HepG2 (cell line): ENCODE measurements around the gene LAMA5. TPM values are rescaled to one million over a fixed set of nuclear protein-coding genes. Genes with fewer than 3 reads are reported as not detected.

Source experiments
- CEBPB ChIP-seq: IDR thresholded peaks from 2 replicates; pipeline ENCODE4 v1.6.1; 2011; ENCODE audit warnings: low read depth, low read length, improper control_type of control experiment, borderline replicate concordance
- CEBPG ChIP-seq: IDR thresholded peaks from 2 replicates; pipeline ENCODE4 v1.6.1; 2016
- DBP ChIP-seq: sonication (generic); formaldehyde crosslinking; IDR thresholded peaks from 2 replicates; pipeline ENCODE4 v1.4.0; 2020; ENCODE audit warnings: missing genetic modification reagents; ENCODE audit errors: not compliant biosample characterization
- DRAP1 ChIP-seq: IDR thresholded peaks from 2 replicates; pipeline ENCODE4 v1.6.1; 2016; ENCODE audit warnings: missing genetic modification reagents, missing compliant biosample characterization
- FLYWCH1 ChIP-seq: sonication (generic); formaldehyde crosslinking; IDR thresholded peaks from 2 replicates; pipeline ENCODE4 v1.8.1; 2023; ENCODE audit warnings: mild to moderate bottlenecking, missing genetic modification reagents
- FOSL1 ChIP-seq: sonication (generic); formaldehyde crosslinking; IDR thresholded peaks from 2 replicates; pipeline ENCODE4 v1.9.0; 2021; ENCODE audit warnings: missing genetic modification reagents, borderline replicate concordance
- FOXA1 ChIP-seq, 2 experiments: fragments of 450-650 bp in 1 of 2; sonication (generic) in 1 of 2; formaldehyde crosslinking in 1 of 2; IDR thresholded peaks; 2 replicates each; pipeline versions ENCODE4 v1.4.0 to v1.6.1; 2016 to 2020; ENCODE audit warnings: missing genetic modification reagents in 1 of 2
- GATA4 ChIP-seq: sonication (generic); IDR thresholded peaks from 2 replicates; pipeline ENCODE4 v1.6.1; 2016; ENCODE audit warnings: antibody characterized with exemption, low read depth, borderline replicate concordance
- KLF12 ChIP-seq: sonication (generic); formaldehyde crosslinking; IDR thresholded peaks from 2 replicates; pipeline ENCODE4 v1.4.0; 2020; ENCODE audit warnings: missing genetic modification reagents, borderline replicate concordance
- KLF15 ChIP-seq: sonication (generic); formaldehyde crosslinking; IDR thresholded peaks from 2 replicates; pipeline ENCODE4 v1.8.1; 2023; ENCODE audit warnings: borderline replicate concordance, mild to moderate bottlenecking, inconsistent platforms, missing genetic modification reagents, mixed read lengths
- KLF16 ChIP-seq, 2 experiments: sonication (generic) in 1 of 2; formaldehyde crosslinking in 1 of 2; IDR thresholded peaks; 2 replicates each; pipeline versions ENCODE4 v1.6.1 to v1.8.0; 2016 to 2023; ENCODE audit warnings: missing genetic modification reagents in 2 of 2, missing compliant biosample characterization in 1 of 2
- NR1H2 ChIP-seq: sonication (generic); formaldehyde crosslinking; IDR thresholded peaks from 2 replicates; pipeline ENCODE4 v1.8.1; 2022; ENCODE audit warnings: low read depth, missing genetic modification reagents, borderline replicate concordance
- NR2F6 ChIP-seq, 2 experiments: IDR thresholded peaks; 2 replicates each; pipeline ENCODE4 v1.6.1; 2016; ENCODE audit warnings: antibody characterized with exemption in 1 of 2, mild to moderate bottlenecking in 1 of 2
- RAD21 ChIP-seq: fragments of 450-650 bp; formaldehyde crosslinking; IDR thresholded peaks from 2 replicates; pipeline ENCODE4 v1.5.0; 2020; ENCODE audit warnings: mild to moderate bottlenecking
- RBAK ChIP-seq: sonication (generic); formaldehyde crosslinking; IDR thresholded peaks from 2 replicates; pipeline ENCODE4 v1.5.1; 2020; ENCODE audit warnings: mild to moderate bottlenecking, missing genetic modification reagents
- RXRA ChIP-seq: sonication (generic); formaldehyde crosslinking; IDR thresholded peaks from 2 replicates; pipeline ENCODE4 v1.5.1; 2020; ENCODE audit warnings: missing genetic modification reagents
- SMAD3 ChIP-seq: sonication (generic); formaldehyde crosslinking; IDR thresholded peaks from 2 replicates; pipeline ENCODE4 v1.4.0; 2020; ENCODE audit warnings: missing genetic modification reagents
- TBX2 ChIP-seq: sonication (generic); formaldehyde crosslinking; IDR thresholded peaks from 2 replicates; pipeline ENCODE4 v1.5.0; 2020; ENCODE audit warnings: missing genetic modification reagents, mild to moderate bottlenecking, borderline replicate concordance
- TGIF2 ChIP-seq: IDR thresholded peaks from 2 replicates; pipeline ENCODE4 v1.6.1; 2016; ENCODE audit warnings: control low read depth, missing compliant biosample characterization
- ZBTB39 ChIP-seq: sonication (generic); formaldehyde crosslinking; IDR thresholded peaks from 2 replicates; pipeline ENCODE4 v1.5.0; 2020; ENCODE audit warnings: missing genetic modification reagents
- ZKSCAN8 ChIP-seq: IDR thresholded peaks from 2 replicates; pipeline ENCODE4 v1.6.1; 2016; ENCODE audit warnings: borderline replicate concordance, missing genetic modification reagents, missing compliant biosample characterization
- ZNF468 ChIP-seq: sonication (generic); formaldehyde crosslinking; IDR thresholded peaks from 2 replicates; pipeline ENCODE4 v1.8.0; 2022; ENCODE audit warnings: mild to moderate bottlenecking, moderate library complexity, missing genetic modification reagents
- ZNF766 ChIP-seq: sonication (generic); formaldehyde crosslinking; IDR thresholded peaks from 2 replicates; pipeline ENCODE4 v1.5.0; 2020; ENCODE audit warnings: missing genetic modification reagents, borderline replicate concordance
- ZSCAN31 ChIP-seq: sonication (generic); formaldehyde crosslinking; IDR thresholded peaks from 2 replicates; pipeline ENCODE4 v1.5.0; 2020; ENCODE audit warnings: low read depth, mild to moderate bottlenecking, missing genetic modification reagents
- polyA plus RNA-seq, 8 experiments: library from polyadenylated mRNA; depleted of rRNA in 3 of 8; stranded (reverse) in 7 of 8; unstranded in 1 of 8; fragments of >200 nt; fragmentation: Illumina TruSeq in 4 of 8; extraction: Trizol in 4 of 8; gene quantifications; 2 replicates each; pipeline versions ENCODE4 v1.2.1 to v1.2.3, GENCODE V29; 2011 to 2016; ENCODE audit warnings: low read depth in 4 of 8, missing spikeins in 1 of 8, mixed read lengths in 1 of 8; ENCODE audit not compliant: insufficient read depth in 1 of 8
- total RNA-seq, 5 experiments: library from RNA; depleted of rRNA; stranded (reverse); fragments of >200 nt; fragmentation: Illumina TruSeq; extraction: Trizol; gene quantifications; 2 replicates each; pipeline ENCODE4 v1.2.3, GENCODE V29; 2016; ENCODE audit warnings: low read depth in 1 of 5
- TF ChIP-seq, protein P1 (sequence below): sonication (generic); formaldehyde crosslinking; IDR thresholded peaks from 2 replicates; pipeline ENCODE4 v1.5.1; 2020; ENCODE audit warnings: missing genetic modification reagents, mild to moderate bottlenecking, borderline replicate concordance

The LAMA5 gene
- total and polyA plus RNA-seq, 2 of the 13 experiments (the other 11 are each of a cell fraction or from before 2014, with no cell fraction given), result 21.0 to 44.7 TPM

- TF ChIP-seq FOSL1 (CRISPR knock-in tag), result peak; percentile 11; the same call in 1 of the 2 replicates
- 0 out of 2 replicates have a peak, but pooled peaks have one; percentile 42 for TF ChIP-seq GATA4
- 0 out of 2 replicates have a peak, but pooled peaks have one; percentile 11 for TF ChIP-seq FLYWCH1
- TF ChIP-seq CEBPG (CRISPR knock-in tag), result peak; percentile 84
- TF ChIP-seq ZSCAN31 (CRISPR knock-in tag), result peak; percentile 79
- TF ChIP-seq ZNF468 (CRISPR knock-in tag), result 0 out of 2 replicates have a peak, but pooled peaks have one; percentile 60
- TF ChIP-seq TGIF2, result peak; percentile 53; the same call in 1 of the 2 replicates
- no peak for TF ChIP-seq NR1H2
- peak; percentile 74 for TF ChIP-seq RXRA (CRISPR knock-in tag)
- TF ChIP-seq ZBTB39 (CRISPR knock-in tag), result 0 out of 2 replicates have a peak, but pooled peaks have one; percentile 49
- 0 out of 2 replicates have a peak, but pooled peaks have one; percentile 2 for TF ChIP-seq SMAD3 (CRISPR knock-in tag)
- peak; percentile 78 for TF ChIP-seq NR2F6 (IDR thresholded peaks at IDR 0.05)
- peak; percentile 75 for TF ChIP-seq NR2F6 (CRISPR knock-in tag; IDR thresholded peaks at IDR 0.05)
- TF ChIP-seq DRAP1 (CRISPR knock-in tag), result peak; percentile 9; the same call in 1 of the 2 replicates
- TF ChIP-seq DBP, result peak; percentile 96
- TF ChIP-seq RBAK (CRISPR knock-in tag), result no peak
- no peak for TF ChIP-seq FOXA1 (IDR thresholded peaks at IDR 0.05)
- no peak for TF ChIP-seq FOXA1 (CRISPR knock-in tag; IDR thresholded peaks at IDR 0.05)
- TF ChIP-seq CEBPB, result peak; percentile 65; the same call in 1 of the 2 replicates
- TF ChIP-seq KLF15 (CRISPR knock-in tag), result no peak
- no peak for TF ChIP-seq ZNF766 (CRISPR knock-in tag)
- TF ChIP-seq KLF12 (CRISPR knock-in tag), result 0 out of 2 replicates have a peak, but pooled peaks have one; percentile 29
- TF ChIP-seq TBX2 (CRISPR knock-in tag), result peak; percentile 21; the same call in 1 of the 2 replicates
- TF ChIP-seq KLF16 (CRISPR knock-in tag; IDR thresholded peaks at IDR 0.05), result 0 out of 4 replicates have a peak, but pooled peaks of 1 of the 2 experiments have one; percentile 25
- TF ChIP-seq, protein P1, sequence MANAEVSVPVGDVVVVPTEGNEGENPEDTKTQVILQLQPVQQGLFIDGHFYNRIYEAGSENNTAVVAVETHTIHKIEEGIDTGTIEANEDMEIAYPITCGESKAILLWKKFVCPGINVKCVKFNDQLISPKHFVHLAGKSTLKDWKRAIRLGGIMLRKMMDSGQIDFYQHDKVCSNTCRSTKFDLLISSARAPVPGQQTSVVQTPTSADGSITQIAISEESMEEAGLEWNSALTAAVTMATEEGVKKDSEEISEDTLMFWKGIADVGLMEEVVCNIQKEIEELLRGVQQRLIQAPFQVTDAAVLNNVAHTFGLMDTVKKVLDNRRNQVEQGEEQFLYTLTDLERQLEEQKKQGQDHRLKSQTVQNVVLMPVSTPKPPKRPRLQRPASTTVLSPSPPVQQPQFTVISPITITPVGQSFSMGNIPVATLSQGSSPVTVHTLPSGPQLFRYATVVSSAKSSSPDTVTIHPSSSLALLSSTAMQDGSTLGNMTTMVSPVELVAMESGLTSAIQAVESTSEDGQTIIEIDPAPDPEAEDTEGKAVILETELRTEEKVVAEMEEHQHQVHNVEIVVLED (CRISPR knock-in tag), result peak; percentile 12; the same call in 1 of the 2 replicates
- TF ChIP-seq ZKSCAN8, result peak; percentile 15; the same call in 1 of the 2 replicates
- no peak for TF ChIP-seq RAD21 (CRISPR knock-in tag)
These were observed 3.1 kb upstream of the LAMA5 start (continued) for GRCh38 chr20:62370115-62370806.
